GM12892 (cell line): ENCODE data around the gene STEAP1B.

Experiments used
- POLR2A ChIP-seq: IDR thresholded peaks from 2 replicates; pipeline ENCODE4 v1.6.1; 2011; ENCODE audit warnings: low read depth, low read length, control low read depth
- POLR2AphosphoS5 ChIP-seq: IDR thresholded peaks from 2 replicates; pipeline ENCODE4 v1.6.1; 2011; ENCODE audit warnings: low read depth, low read length, control low read depth
- TAF1 ChIP-seq: IDR thresholded peaks from 2 replicates; pipeline ENCODE4 v1.6.1; 2011; ENCODE audit warnings: low read depth, mild to moderate bottlenecking, control low read depth, low read length, borderline replicate concordance

- TF ChIP-seq TAF1 (no peak), POLR2A (no peak), POLR2AphosphoS5 (no peak)
Measured at GRCh38 chr7:22544245-22544644, 44.3 kb upstream of the STEAP1B start.
